Activated T-cell treated with anti-CD3 and anti-CD28 coated beads, Interleukin-2, amount 50 U/mL, for 48 hours (primary cell): ENCODE data around the gene NANS.
"Not testable (repeated sequence)": the region's sequence is repeated elsewhere in the genome, so short reads cannot be mapped to it uniquely, and the experiment has no call there.

Source experiments
- DNase-seq, 2 experiments: peaks; one replicate each; pipeline ENCODE4 v3.0.0-alpha.2; 2020

Gene NANS

DNA sequence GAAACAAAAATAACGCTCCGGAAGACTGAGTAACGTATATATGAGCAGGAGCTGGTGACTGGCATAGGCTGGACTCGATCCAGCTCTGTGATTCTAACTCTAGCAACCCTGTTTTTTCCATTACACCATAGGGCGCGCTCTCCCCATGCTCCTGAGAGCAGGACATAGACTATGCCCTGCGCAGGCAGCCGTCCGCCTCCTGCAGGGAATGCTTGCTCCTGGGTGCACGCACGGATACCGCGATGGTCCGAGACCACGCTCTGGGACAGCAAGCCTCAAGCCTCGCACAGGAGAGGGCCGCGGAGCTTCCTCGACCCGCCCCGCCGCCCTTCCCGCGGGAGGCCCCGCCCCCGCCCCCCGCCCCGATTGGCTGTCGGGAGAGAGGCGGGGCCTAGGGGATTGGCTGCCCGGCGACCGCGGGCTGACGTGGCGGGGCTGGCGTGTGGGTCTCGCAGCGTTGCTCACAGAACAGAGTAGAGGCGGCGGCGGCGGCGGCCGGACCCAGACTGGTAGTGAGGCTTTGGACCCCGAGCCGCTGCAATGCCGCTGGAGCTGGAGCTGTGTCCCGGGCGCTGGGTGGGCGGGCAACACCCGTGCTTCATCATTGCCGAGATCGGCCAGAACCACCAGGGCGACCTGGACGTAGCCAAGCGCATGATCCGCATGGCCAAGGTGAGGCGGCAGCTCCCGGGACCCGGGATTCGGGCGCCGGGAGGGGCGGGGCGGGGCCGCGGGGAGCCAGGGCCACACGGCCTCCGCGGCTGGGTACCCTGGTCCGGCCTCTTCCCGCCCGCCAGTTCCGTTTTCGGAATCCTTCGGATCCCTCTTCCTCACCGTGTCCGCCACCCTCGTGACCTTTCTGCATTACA, at the start of gene NANS:
TSS of gene NANS (plus strand) at position 464 of the 869 bp plus-strand sequence. CDS start at position 541, 77 bp downstream.
- peak; percentile 91 to 96 for DNase-seq

- no peak for DNase-seq
Observed at GRCh38 chr9:98007251-98007928, 49.1 kb upstream of the NANS start.

- no peak for DNase-seq
Observed at GRCh38 chr9:98008764-98009163, 47.8 kb upstream of the NANS start.

GRCh38 chr9:98009437-98009836, 47.1 kb upstream of the NANS start:
- DNase-seq, result no peak

DNA sequence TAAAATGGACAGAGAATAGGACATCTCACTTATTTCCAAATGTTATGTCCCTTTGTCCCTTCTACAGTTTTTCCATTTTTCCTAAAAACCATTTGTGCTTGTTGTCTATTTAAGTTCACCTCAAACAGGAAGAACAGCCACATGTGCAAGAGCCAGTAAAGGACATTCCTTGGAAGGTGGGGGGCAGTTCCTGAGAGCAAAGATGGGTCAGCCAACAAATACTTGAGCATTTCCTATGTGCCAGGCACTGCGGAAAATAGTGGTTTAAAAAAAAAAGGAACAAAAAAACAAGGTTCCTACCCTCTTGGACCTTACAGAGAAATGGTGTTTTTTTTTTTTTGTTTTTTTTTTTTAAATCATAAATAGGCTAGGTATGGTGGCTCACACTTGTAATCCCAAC, 46.6 kb upstream of the NANS start:
- no peak for DNase-seq

DNA sequence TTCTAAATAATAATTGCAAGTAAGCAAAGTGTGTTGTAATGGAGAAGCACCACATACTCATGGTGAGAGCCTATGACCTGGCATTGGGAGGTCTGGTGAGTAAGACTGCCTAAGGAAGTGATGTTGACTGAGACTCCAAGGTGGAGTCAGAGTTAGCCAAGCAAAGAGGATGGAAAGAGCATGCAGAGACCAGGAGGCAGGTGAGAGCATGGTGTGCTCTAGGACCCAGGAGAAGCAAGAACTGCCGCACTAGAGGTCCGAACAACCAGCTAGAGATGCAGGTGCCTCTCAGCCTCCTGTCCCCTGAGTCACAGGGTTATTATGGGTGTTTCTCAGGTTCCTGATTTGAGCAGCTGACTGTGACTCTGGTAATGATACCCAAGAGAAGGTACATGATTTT, 46.1 kb upstream of the NANS start:
- DNase-seq, result no peak

GRCh38 chr9:98011122-98011521, 45.4 kb upstream of the NANS start:
- DNase-seq, result no peak

GRCh38 chr9:98016137-98016680, 40.3 kb upstream of the NANS start:
- no peak for DNase-seq

DNA sequence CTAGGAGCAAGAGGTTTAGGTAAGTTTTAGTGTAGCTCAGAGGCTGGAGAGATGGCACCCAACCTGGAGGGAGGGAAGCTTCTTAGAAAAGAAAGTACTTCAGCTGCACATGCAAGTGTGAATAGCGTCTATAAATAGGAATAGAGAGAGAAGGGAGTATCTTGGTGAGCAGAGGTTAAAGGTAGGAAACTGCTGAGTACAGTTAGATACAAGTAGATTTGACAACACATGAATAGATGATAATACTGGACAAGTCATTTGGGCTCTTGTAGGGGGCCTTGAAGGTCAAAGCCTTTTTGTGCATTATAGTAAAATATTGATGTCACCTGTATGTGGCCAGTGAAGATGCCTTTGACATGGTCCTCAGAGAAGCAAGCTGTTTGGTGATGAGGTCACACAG, 39.2 kb upstream of the NANS start:
- no peak for DNase-seq

GRCh38 chr9:98018347-98018746, 38.2 kb upstream of the NANS start:
- DNase-seq, result no peak

- DNase-seq, result no peak
Observed at GRCh38 chr9:98019098-98019497, 37.4 kb upstream of the NANS start.

- DNase-seq, result not testable (repeated sequence)
Observed at GRCh38 chr9:98019869-98020268, 36.7 kb upstream of the NANS start.

- DNase-seq, result no peak
Observed at GRCh38 chr9:98020476-98021145, 35.9 kb upstream of the NANS start.

GRCh38 chr9:98021306-98022040, 35.1 kb upstream of the NANS start:
- DNase-seq, result no peak

DNA sequence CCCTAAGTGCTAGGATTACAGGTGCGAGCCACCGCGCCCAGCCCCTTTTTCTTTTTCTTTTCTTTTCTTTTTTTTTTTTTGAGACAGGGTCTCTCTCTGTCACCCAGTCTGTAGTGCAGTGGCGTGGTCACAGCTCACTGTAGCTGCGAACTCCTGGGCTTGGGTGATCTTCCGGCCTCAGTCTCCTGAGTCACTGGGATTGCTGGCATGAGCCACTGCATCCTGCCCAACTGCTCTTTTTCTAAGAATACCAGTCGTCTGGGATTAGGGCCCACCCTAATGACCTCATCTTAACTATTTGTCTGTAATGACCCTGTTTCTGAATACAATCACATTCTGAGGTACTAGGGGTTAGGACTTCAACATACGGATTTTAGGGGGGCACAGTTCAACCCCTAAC, 34.1 kb upstream of the NANS start:
- no peak for DNase-seq

DNA sequence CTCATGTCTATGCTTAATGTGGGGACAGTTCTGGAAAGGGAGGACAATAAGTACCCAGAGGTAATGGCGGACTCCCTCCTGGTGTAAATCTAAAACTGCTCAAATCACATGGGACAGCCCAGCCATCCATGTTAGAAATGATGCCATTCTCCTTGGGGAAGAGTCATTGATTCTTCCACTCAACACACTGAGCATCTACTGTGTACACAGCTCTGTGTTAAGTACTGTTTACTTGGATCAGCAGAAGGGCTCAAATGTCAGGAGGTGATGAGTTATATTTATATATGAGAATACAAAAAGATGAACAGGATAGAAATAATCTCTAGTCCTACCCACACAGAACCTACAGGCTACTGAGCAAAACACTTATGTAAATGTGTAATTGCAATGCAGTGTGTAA, 31.8 kb upstream of the NANS start:
- DNase-seq, result no peak

- DNase-seq, result no peak
Observed at GRCh38 chr9:98031169-98031568, 25.4 kb upstream of the NANS start.

- DNase-seq, result no peak
Observed at GRCh38 chr9:98031935-98032334, 24.6 kb upstream of the NANS start.

GRCh38 chr9:98034593-98035546, 21.7 kb upstream of the NANS start:
- DNase-seq, result peak; percentile 93 to 96

DNA sequence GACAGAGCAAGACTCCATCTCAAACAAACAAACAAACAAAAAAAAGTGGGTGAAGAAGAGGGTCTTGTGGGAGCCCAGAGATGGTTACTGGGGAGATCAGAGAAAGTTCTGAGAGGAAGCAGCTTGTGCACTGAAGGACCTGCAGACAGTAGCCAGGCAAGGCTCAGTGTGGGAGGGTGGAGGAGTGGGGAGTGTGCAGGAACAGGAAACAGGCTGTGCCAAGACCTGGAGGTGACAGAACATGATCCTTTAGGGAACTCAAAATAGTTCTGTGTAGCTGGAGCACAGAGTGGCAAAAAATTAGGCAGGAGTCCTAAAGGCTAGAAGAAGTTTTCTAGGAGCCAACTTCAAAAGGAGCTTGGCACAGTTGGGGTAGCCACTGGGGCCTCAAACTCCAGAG, 19.2 kb upstream of the NANS start:
- no peak for DNase-seq

DNA sequence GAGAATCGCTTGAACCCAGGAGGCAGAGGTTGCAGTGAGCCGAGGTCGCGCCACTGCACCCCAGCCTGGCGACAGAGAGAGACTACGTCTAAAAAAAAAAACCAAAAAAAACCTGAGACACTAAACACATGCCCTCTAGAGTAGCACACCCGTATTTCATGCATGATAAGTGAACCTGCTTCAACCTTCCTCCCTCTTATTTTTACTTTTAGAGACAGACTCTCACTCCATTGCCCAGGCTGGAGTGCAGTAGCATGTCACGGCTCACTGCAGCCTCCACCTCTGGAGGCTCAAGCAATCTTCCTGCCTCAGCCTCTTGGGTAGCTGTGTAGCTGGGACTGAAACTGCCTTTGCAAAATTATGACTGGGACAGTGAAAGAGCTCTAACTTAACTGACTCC, 17.6 kb upstream of the NANS start:
- DNase-seq, result no peak

DNA sequence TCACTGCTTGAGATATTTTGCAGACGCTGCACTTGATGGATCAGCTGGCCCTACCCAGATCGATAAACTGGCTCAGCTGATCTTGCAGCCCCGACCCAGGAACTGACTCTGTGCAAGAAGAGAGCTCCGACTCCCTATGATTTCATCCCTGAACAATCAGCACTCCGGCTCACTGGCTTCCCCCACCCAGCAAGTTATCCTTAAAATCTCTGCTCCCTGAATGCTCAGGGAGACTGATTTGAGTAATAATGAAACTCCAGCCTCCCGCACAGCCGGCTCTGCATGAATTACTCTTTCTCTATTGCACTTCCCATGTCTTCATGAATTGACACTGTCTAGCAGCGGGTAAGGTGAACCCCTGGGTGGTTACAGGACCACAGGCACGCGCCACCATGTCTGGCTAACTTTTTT, 16.9 kb upstream of the NANS start:
- DNase-seq, result no peak
